Heart left ventricle (tissue), 16 donors: ENCODE data around the gene ARID2. TPM values are rescaled to one million over a fixed set of nuclear protein-coding genes. Genes with fewer than 3 reads are reported as not detected.

Experiments
- ATAC-seq, 4 donors: fragments of 200-7000 bp; cut with Tn5 transposase; one replicate each; pipeline ENCODE4 v1.9.1; 2020 to 2022; ENCODE audit warnings: moderate library complexity in 4 of 4, mild to moderate bottlenecking in 3 of 4, moderate number of reproducible peaks in 1 of 4
- DNase-seq, 5 donors: peaks; one replicate each; pipeline ENCODE4 v3.0.0-alpha.2; 2020
- H3K27ac ChIP-seq, 12 donors: fragments of 200-600 bp; sonication (generic) in 4 of 12; one replicate each; pipeline versions ENCODE4 v1.5.0 to v1.8.0; 2016 to 2022; ENCODE audit warnings: mild to moderate bottlenecking in 2 of 12
- H3K27me3 ChIP-seq, 9 donors: fragments of 200-600 bp; sonication (generic) in 2 of 9; one replicate each; pipeline versions ENCODE4 v1.5.1 to v1.8.0; 2016 to 2022; ENCODE audit warnings: mild to moderate bottlenecking in 3 of 9
- H3K36me3 ChIP-seq, 9 donors: fragments of 200-600 bp; sonication (generic) in 2 of 9; one replicate each; pipeline versions ENCODE4 v1.5.0 to v1.8.0; 2018 to 2022; ENCODE audit warnings: mild to moderate bottlenecking in 2 of 9
- H3K4me1 ChIP-seq, 12 donors: fragments of 200-600 bp; sonication (generic) in 4 of 12; one replicate each; pipeline versions ENCODE4 v1.5.0 to v1.8.0; 2016 to 2022; ENCODE audit warnings: mild to moderate bottlenecking in 3 of 12
- H3K4me3 ChIP-seq, 12 donors: fragments of 200-600 bp; sonication (generic) in 4 of 12; one replicate each; pipeline versions ENCODE4 v1.5.0 to v1.8.0; 2017 to 2022; ENCODE audit warnings: mild to moderate bottlenecking in 9 of 12, moderate library complexity in 4 of 12
- H3K9me3 ChIP-seq, 12 donors: fragments of 200-600 bp; sonication (generic) in 4 of 12; one replicate each; pipeline versions ENCODE4 v1.5.0 to v1.8.0; 2016 to 2022; ENCODE audit warnings: mild to moderate bottlenecking in 1 of 12
- POLR2A ChIP-seq, 2 donors: fragments of 450-650 bp; IDR thresholded peaks; one replicate each; pipeline ENCODE4 v1.6.1; 2017; ENCODE audit warnings: antibody characterized with exemption in 2 of 2, mild to moderate bottlenecking in 2 of 2, moderate library complexity in 2 of 2
- WGBS, 4 donors: extraction: QIAGEN DNeasy Blood & Tissue Kit in 2 of 4; methylation state at CpG; one replicate each; pipeline versions ENCODE4 v1.1.5 to v1.1.7; 2013 to 2018; 5-methylcytosine and 5-hydroxymethylcytosine counted together
- intact Hi-C, 10 donors: fragments of 100-400 bp; cut with DNase I; formaldehyde crosslinking; loops; one replicate each; pipeline versions ENCODE4 v1.11.1 to v1.14.2; 2022
- polyA plus RNA-seq, 2 donors: library from polyadenylated mRNA; stranded (reverse); fragments of 200-250 nt; gene quantifications; one replicate each; pipeline ENCODE4 v1.2.3, GENCODE V29; 2013
- total RNA-seq, 9 donors: library from RNA; depleted of rRNA in 2 of 9; stranded (reverse); fragments of >200 nt in 2 of 9; fragmentation: NEBNext Ultra II Directional in 3 of 9; extraction: Animal tissue kit (Norgen Biotek cat#: 25700) in 3 of 9; gene quantifications; one replicate each; pipeline versions ENCODE4 v1.1.0 to v1.2.4, GENCODE V29; 2016 to 2023
- TF ChIP-seq, protein P1 (sequence below), 12 donors: fragments of 200-600 bp; sonication (generic) in 4 of 12; IDR thresholded peaks; one replicate each; pipeline versions ENCODE4 v1.5.0 to v1.8.0; 2018 to 2022; ENCODE audit warnings: antibody characterized with exemption in 12 of 12, mild to moderate bottlenecking in 5 of 12
- donor health status: ischemic (EF 13 %, LVEDD 7.1; RV severe dilation, severe dysfunction).
- donor health status: healthy with polysubstance abuse.
- donor health status: DM: no; HTN: yes; CAD: no.
- donor health status: DM: no; HTN: no; CAD: no.
- donor health status: ischemic (EF 25% LVEDD 6.9; RV normal size, moderate dysfunction).
- donor health status: ischemic (EF 25% LVEDD 5.7; RV mildly dilated, moderate dysfunction).
- donor health status: healthy.
- donor health status: DM: yes; HTN: yes; CAD: no.
- donor health status: ischemic (EF 35%, LVEDD 5.7; RV mildly dilated, moderate dysfunction).
- donor health status: nonischemic (EF 11% LVEDD 7.7; RV severe dilation, severe dysfunction).
- donor health status: DM: yes; HTN: yes; CAD: no.
- donor health status: PGD.
- donor health status: ischemic (EF 29% LVEDD 5.4; RV normal size, mild dysfunction).
- donor health status: nonischemic (EF 23%, LVEDD 6.1; RV moderate dilation, normal function).

ARID2 gene
- total and polyA plus RNA-seq, 11 donors = 5.6 to 22.6 (median 18.4) TPM

DNA sequence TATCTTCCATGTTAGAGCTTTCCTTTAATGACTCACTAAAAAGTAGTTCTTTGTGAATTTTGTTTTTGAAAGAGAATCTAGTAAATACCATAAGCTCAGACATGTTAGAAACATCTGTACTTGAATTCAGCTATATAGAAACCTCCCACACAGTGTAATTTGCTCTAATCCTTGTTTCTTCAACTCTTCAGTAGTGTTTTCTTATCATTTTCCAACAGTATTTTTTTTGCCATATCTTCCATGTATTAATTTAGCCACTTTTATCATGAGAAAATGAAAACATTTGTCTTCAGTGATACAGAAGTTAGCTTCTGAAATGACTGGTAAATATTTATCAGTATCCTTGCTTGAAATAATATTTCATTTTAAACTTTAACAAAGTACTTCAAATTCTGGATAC is 73.6 kb downstream of the ARID2 start:
- intact Hi-C loops = no loop called here
- Histone ChIP-seq H3K4me1 (peaks cover 0 to 10% (median under 1%) of the 10 kb centered on the region in 12 donors), H3K4me3 (no peak overlapping the region), H3K9me3 (peaks cover 0 to 8% (median 0%) of the 10 kb centered on the region in 12 donors), H3K27me3 (no peaks in the 10 kb centered on the region), H3K36me3 (no peaks in the 10 kb centered on the region), H3K27ac (no peak overlapping the region)
- ATAC-seq (no peak), DNase-seq (no peak)
- TF ChIP-seq, protein P1, sequence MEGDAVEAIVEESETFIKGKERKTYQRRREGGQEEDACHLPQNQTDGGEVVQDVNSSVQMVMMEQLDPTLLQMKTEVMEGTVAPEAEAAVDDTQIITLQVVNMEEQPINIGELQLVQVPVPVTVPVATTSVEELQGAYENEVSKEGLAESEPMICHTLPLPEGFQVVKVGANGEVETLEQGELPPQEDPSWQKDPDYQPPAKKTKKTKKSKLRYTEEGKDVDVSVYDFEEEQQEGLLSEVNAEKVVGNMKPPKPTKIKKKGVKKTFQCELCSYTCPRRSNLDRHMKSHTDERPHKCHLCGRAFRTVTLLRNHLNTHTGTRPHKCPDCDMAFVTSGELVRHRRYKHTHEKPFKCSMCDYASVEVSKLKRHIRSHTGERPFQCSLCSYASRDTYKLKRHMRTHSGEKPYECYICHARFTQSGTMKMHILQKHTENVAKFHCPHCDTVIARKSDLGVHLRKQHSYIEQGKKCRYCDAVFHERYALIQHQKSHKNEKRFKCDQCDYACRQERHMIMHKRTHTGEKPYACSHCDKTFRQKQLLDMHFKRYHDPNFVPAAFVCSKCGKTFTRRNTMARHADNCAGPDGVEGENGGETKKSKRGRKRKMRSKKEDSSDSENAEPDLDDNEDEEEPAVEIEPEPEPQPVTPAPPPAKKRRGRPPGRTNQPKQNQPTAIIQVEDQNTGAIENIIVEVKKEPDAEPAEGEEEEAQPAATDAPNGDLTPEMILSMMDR (IDR thresholded peaks at IDR 0.05) = no peak
- TF ChIP-seq POLR2A (IDR thresholded peaks at IDR 0.05) = no peak

GRCh38 chr12:45816652-45817051 is 87.1 kb downstream of the ARID2 start:
- no peak for ATAC-seq
- Histone ChIP-seq H3K27ac (no peak overlapping the region), H3K9me3 (no peaks in the 10 kb centered on the region), H3K36me3 (peaks cover 0 to 42% (median 27%) of the 10 kb centered on the region in 9 donors), H3K4me3 (no peak overlapping the region), H3K27me3 (no peaks in the 10 kb centered on the region), H3K4me1 (no peaks in the 10 kb centered on the region)
- 76 to 91% (median 83%) methylated on average over 1 of the region's 1 CpG for WGBS, 4 donors
- DNase-seq = no peak
- intact Hi-C loops = no loop called here
- TF ChIP-seq POLR2A (IDR thresholded peaks at IDR 0.05) = no peak
- TF ChIP-seq, protein P1 (IDR thresholded peaks at IDR 0.05) = peak in 2 of 12 donors; percentile 10 to 23

- no peak overlapping the region for H3K27ac ChIP-seq
- DNase-seq (no peak), ATAC-seq (no peak)
- H3K27me3 ChIP-seq = no peaks in the 10 kb centered on the region
- TF ChIP-seq, protein P1 (IDR thresholded peaks at IDR 0.05) = no peak
- no peak for TF ChIP-seq POLR2A (IDR thresholded peaks at IDR 0.05)
- no peak overlapping the region for H3K4me3 ChIP-seq
- intact Hi-C loops = no loop called here
- H3K4me1 ChIP-seq = peaks cover 0 to 8% (median 0%) of the 10 kb centered on the region in 12 donors
- 79 to 81% (median 80%) methylated on average over 3 of the region's 3 CpGs for WGBS, 4 donors
- peaks cover 0 to 9% (median 0%) of the 10 kb centered on the region in 12 donors for H3K9me3 ChIP-seq
- peaks cover 0 to 44% (median 22%) of the 10 kb centered on the region in 9 donors for H3K36me3 ChIP-seq
Measured at GRCh38 chr12:45827974-45828373, 98.5 kb downstream of the ARID2 start.

- H3K4me3 ChIP-seq = no peak overlapping the region
- H3K27me3 ChIP-seq = no peaks in the 10 kb centered on the region
- H3K4me1 ChIP-seq = peaks cover 0 to 8% (median 0%) of the 10 kb centered on the region in 12 donors
- DNase-seq (no peak), ATAC-seq (no peak)
- no peak overlapping the region for H3K27ac ChIP-seq
- 34 to 58% (median 48%) methylated on average over 2 of the region's 2 CpGs for WGBS, 4 donors
- H3K9me3 ChIP-seq = peaks cover 0 to 9% (median 0%) of the 10 kb centered on the region in 12 donors
- H3K36me3 ChIP-seq = peaks cover 0 to 40% (median 17%) of the 10 kb centered on the region in 9 donors
- no peak for TF ChIP-seq POLR2A (IDR thresholded peaks at IDR 0.05)
- TF ChIP-seq, protein P1 (IDR thresholded peaks at IDR 0.05) = no peak
- intact Hi-C loops = no loop called here
Measured at GRCh38 chr12:45828402-45828801, 98.9 kb downstream of the ARID2 start.
